DLD1 (cell line): ENCODE measurements around the gene ANTXRL.
"Not testable (repeated sequence)": the region's sequence is repeated elsewhere in the genome, so short reads cannot be mapped to it uniquely, and the experiment has no call there.

Experiments used
- in situ Hi-C: cut with HindIII; loops from 2 replicates; pipeline ENCODE4 v1.10.0; 2017; ENCODE audit warnings: low sequenced_read_pairs

The ANTXRL gene

DNA sequence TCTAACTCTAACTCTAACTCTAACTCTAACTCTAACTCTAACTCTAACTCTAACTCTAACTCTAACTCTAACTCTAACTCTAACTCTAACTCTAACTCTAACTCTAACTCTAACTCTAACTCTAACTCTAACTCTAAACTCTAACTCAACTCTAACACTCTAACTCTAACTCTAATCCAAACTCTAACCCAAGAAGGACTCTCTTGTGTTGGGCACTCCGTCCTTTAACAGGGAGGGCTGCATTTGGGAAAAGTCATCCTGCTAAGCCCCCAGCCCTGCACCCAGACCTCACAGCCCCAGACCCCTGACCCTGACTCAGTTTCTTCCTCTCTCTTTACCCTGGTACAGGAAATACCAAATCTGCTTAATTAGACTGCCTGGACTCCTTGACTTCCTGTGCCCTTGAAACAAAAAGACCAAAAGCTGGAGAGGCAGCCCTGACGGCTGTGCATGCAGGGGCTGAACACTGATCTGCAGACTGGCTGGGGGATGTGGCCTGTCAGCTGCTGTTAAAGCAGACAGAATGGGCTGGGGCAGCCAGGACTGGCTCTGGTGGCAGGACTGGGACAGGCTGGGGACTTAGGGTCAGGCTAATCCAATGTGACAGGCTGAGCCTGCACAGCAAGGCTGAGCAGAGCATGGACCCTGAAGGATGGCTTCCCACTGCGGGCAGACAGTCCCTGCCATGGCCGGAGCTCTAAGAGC lies 14.8 kb upstream of the ANTXRL start:
- in situ Hi-C loops = not testable (repeated sequence)

DNA sequence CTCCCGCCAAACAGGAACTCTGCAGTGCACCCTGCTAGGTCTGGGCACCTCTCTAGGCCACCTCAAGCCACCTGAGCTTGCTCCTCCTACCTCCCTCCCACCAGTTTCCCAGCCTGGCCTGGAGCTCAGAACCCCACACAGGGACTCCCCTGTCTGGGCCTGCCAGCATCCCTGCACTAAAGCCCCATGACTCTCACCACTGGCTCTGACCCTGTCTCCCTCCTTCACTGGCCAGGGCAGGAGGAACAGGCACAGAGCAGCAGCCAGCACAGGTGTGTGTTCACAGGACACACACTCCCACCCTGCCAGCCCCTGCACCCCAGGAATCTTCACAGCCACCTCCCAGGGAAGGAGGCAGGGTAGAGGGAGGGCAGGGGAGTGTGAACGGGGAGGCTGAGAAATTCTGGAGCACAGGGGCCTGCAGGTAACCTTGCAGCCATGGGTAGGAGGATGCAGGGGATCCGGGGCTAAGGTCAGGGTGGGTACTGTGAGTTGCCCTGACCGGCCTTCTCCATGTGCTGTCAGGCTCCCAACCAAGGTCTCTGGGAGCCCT lies 13.9 kb upstream of the ANTXRL start:
- in situ Hi-C loops = no loop called here

DNA sequence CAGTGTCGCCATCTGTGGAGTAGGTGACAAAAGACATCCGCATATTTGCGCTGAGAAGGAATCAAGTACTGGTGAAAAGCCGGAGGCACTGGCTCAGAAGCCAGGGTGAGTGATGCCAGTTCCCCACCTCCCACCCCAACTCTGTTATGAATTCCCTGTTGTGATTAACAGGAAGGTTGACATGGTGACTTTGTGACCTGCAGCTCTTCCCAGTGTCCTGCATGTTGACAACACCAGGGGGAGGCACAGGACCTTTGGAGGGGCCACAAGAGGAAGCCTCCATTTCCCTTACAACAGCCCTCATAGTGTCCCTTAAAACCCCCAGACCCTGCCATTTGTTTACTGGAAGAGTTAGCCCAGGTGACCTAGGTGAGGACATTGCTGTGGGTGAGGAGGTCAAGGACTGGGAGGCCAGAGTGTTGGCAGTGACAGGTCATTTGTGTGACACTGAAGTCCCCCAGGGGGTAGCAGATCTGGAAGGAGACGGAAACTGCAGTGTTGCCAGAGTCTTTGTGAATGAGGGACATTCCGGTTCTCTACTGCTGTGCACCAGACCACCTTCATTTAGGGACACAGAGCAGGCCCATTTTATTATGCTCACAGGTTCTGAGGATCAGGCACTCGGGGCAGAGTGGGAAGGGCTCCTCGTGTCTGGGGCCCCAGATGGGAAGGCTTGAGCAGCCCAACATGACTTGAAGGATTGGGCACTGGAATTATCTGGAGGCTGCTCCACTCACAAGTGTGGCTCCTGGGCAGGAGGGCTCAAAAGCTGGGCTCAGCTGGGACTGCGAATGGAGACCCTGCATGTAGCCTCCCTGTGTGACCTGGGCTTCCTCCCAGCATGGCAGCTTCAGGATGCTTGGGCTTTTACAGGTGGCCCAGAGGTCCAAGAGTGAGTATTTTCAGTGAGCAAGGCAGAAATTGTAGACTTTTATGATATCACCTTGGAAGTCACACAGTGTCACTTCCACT lies 13.0 kb upstream of the ANTXRL start:
- in situ Hi-C loops = no loop called here

GRCh38 chr10:46277840-46278239 lies 9.0 kb upstream of the ANTXRL start:
- in situ Hi-C loops = no loop called here

DNA sequence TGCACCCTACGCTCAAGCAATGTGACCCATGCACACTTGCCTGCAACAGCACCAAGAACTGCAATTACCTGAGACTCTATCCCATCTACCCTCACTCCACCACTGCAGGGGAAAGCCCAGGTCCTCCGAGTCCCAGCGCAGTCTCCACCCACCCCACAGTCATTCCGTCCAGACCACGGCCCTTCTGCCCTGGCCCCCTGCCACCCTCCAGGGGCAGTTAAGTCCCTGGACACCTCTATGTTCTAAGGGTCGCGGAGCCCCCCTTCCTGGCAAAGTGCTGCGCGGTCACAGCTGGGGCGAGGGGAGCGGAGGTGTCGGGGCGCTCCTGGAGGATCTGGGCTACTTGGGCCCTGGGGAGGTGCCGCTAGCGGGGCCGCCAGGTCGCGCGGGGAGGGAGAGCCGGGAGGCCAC lies 4.4 kb upstream of the ANTXRL start:
- in situ Hi-C loops = not testable (repeated sequence)

- in situ Hi-C loops = no loop called here
Observed at GRCh38 chr10:46282842-46283574, 3.8 kb upstream of the ANTXRL start.

DNA sequence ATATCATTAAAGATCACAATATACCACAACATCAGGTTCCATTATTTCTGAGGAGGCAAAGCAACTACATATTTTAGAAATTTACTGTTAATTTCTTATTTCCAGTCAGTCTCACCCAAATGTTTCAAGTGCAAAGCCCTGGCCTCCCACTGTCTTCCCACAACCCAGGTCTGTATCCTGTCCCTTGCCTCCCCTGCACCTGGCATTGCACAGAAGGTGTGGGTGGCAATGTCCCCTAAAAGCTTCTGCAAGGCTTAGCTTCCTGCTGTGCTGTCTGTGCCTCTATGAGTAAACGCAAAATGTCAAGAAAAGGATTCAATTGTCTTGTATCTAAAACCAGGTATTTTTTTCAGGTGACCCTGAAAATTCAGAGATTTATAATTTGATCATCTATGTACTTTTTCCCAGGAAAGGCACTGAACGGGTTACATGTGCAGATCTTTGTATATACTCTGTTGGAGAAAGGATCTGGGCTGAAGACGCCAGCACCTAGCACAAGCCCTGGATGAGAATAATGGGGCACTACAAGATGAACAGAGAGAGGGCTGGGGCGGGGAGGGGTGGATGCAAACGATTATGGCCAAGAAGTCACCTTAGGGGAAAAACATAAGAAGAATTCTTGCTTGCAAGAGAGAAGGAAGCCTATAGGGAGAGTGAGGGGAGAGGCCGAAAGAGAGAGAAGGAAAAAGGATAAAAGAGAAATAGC lies 3.1 kb upstream of the ANTXRL start:
- in situ Hi-C loops = no loop called here

GRCh38 chr10:46284286-46285229 lies 2.2 kb upstream of the ANTXRL start:
- in situ Hi-C loops = no loop called here

GRCh38 chr10:46285300-46285699 lies 1.5 kb upstream of the ANTXRL start:
- in situ Hi-C loops = no loop called here

DNA sequence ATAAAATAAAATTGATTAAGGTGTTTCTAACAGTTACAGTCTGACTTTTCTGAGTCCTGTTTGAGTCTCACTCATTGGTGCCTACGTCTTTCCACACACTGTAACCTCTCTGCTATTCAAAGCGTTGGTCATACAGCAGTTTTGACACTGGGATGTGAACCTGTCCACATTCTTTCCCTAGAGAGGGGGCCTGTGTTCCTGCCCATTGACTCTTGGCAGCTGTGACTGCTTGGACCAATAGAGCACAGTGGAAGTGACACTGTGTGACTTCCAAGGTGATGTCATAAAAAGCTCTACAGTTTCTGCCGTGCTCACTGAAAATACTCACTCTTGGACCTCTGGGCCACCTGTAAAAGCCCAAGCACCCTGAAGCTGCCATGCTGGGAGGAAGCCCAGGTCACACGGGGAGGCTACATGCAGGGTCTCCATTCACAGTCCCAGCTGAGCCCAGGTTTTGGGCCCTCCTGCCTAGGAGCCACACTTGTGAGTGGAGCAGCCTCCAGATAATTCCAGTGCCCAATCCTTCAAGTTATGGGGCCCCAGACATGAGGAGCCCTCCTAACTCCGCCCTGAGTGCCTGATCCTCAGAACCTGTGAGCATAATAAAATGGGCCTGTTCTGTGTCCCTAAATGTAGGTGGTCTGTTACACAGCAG lies 704 bp upstream of the ANTXRL start:
- in situ Hi-C loops = no loop called here

DNA sequence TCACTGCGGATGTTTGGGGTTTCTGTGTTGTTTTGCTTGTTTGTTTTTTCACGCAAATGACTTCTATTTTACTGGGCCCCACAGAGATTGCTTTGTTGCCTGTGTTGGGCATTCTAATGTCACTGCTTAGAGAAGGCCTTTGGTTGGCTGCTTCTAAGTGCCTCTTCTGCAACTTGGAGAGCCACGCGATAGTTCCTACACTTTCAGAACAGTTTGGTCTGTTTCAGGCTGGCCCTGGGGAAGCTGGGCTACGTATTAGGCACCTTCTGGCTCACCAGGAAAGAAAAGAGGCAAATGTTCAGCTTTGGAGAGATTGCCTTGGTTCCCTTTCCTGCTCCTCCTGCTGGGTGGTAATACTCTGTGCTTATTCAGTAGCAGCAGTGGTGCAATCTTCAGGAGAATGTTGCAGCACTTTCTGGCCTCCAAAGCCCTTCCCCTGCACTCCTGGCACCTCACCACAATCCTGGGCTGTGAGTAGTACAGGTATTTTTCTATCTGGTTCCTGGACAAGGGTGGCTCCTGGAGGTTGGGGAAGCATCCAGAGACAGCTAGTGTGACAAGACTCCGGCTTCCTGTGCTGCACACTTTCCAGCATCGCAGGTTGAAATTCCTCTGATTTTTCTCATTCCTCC lies 1.2 kb downstream of the ANTXRL start:
- in situ Hi-C loops = no loop called here

GRCh38 chr10:46288601-46289206 lies 1.9 kb downstream of the ANTXRL start:
- in situ Hi-C loops = no loop called here

DNA sequence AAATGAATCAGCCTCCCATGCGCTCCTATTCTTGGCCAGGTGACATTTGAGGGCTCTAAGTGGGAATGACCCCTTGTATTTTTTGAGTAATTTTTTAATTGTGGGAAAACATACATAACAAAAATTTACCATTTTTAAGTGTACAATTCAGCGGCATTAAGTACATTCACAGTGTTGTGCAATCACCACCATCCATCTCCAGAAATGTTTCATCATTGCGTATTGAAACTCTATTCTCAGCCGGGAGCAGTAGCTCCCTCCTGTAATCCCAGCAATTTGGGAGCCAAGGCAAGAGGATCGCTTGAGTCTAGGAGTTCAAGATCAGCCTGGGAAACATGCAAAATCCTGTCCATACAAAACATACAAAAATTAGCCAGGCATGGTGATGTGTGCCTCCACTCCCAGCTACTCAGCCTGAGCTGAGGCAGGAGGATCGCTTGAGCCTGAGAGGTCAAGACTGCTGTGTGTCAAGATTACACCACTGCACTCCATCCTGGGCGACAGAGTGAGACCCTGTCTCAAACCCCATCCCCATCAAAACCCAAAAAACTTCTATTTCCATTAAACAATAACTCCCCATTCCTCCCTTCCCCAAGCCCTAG lies 2.5 kb downstream of the ANTXRL start:
- in situ Hi-C loops = no loop called here

DNA sequence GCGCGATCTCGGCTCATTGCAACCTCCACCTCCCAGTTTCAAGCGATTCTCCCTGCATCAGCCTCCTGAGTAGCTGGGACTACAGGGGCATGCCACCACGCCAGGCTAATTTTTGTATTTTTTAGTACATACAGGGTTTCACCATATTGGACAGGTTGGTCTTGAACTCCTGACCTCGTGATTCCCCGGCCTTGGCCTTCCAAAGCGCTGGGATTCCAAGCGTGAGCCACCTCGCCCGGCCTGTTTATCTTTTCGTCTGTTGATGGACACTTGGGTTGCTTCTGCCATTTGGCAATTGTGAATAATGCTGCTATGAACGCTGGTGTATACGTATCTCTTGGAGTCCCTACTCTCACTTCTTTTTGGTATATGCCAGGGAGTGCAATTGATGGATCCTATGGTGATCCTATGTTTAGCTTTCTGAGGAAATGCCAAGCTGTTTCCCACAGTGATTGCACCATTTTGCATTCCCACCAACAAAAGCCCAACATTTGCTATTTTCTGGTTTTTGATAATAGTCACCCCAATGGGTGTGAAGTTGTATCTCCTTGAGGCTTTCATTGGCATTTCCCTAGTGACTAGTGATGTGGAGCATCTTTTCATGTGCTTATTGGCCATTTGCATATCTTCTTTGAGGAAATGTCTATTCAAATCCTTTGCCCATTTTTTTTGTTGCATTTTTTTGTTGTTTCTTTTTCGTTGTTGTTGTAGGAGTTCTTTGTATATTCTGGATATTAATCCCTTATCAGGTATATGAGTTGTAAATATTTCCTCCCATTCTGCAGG lies 3.5 kb downstream of the ANTXRL start:
- in situ Hi-C loops = no loop called here

GRCh38 chr10:46291817-46292572 lies 5.2 kb downstream of the ANTXRL start:
- in situ Hi-C loops = no loop called here

DNA sequence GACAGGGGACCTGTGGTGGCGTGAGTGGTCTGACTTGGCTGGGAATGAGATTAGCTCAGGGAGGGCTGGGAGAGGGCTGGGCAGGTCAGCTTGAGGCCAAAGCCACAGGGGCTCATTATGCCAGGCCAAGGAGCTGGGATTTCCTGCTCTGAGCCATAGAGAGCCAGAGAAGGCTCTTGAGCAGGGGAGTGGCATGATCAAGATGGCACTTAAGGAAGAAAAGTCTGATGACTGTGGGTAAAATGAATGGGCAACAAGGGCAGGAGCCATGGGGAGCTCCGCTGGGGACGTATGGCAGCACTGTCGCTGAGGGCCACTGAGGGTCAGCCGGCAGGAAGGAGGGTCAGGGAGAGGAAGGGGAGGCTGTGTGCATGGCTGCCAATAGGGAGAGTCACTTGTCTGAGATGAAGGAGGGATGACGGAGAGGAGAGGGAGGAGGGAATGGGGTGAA lies 5.8 kb downstream of the ANTXRL start:
- in situ Hi-C loops = no loop called here
